ENCODE measurements around the gene NPLOC4. TPM values are rescaled to one million over a fixed set of nuclear protein-coding genes. Genes with fewer than 3 reads are reported as not detected.
"Not testable (repeated sequence)": the region's sequence is repeated elsewhere in the genome, so short reads cannot be mapped to it uniquely, and the experiment has no call there.

NPLOC4 gene
- polyA plus RNA-seq, 4 donors: 33.0 to 45.0 (median 34.1) TPM

- no peak for FAIRE-seq
Measured at GRCh38 chr17:81534157-81535006, 102.5 kb downstream of the NPLOC4 start.

GRCh38 chr17:81533339-81534141 lies 103.4 kb downstream of the NPLOC4 start:
- H3K4me3 ChIP-seq (ENCODE audit: low read depth in 1 of 3, low read length in 3 of 3): no peak overlapping the region
- FAIRE-seq (no peak), DNase-seq (peak; percentile 51 to 57)
- no peaks in the 10 kb centered on the region for H3K9me3 ChIP-seq (ENCODE audit: control insufficient read depth in 2 of 2, insufficient read depth in 1 of 2, low read depth in 1 of 2, low read length in 1 of 2)
- WGBS, 3 donors: 40 to 57% (median 49%) methylated on average over 21 of the region's 21 CpGs
- H3K27me3 ChIP-seq (ENCODE audit: control insufficient read depth in 3 of 3, insufficient read depth in 3 of 3, low read length in 3 of 3): peaks cover 0 to 31% (median 2%) of the 10 kb centered on the region in 3 donors
- H3K4me1 ChIP-seq (ENCODE audit: control insufficient read depth in 3 of 3, insufficient read depth in 2 of 3, low read depth in 1 of 3, low read length in 2 of 3): peaks cover 0 to 23% (median 3%) of the 10 kb centered on the region in 3 donors
- H3K36me3 ChIP-seq (ENCODE audit: control insufficient read depth in 3 of 3, insufficient read depth in 2 of 3, low read depth in 1 of 3, low read length in 3 of 3): peaks cover 0 to 7% (median 0%) of the 10 kb centered on the region in 3 donors
- no peak overlapping the region for H3K27ac ChIP-seq (ENCODE audit: low read depth in 1 of 3, low read length in 2 of 3)

More at GRCh38 chr17:81534157-81535006, 102.5 kb downstream of the NPLOC4 start:
- H3K4me1 ChIP-seq (ENCODE audit: control insufficient read depth in 3 of 3, insufficient read depth in 2 of 3, low read depth in 1 of 3, low read length in 2 of 3): peaks cover 0 to 23% (median 3%) of the 10 kb centered on the region in 3 donors
- WGBS, 3 donors: 41 to 67% (median 55%) methylated on average over 5 to 6 of the region's 6 CpGs
- peaks cover 0 to 22% (median 2%) of the 10 kb centered on the region in 3 donors for H3K27me3 ChIP-seq (ENCODE audit: control insufficient read depth in 3 of 3, insufficient read depth in 3 of 3, low read length in 3 of 3)
- H3K27ac ChIP-seq (ENCODE audit: low read depth in 1 of 3, low read length in 2 of 3): no peak overlapping the region
- H3K4me3 ChIP-seq (ENCODE audit: low read depth in 1 of 3, low read length in 3 of 3): no peak overlapping the region
- DNase-seq: no peak
- no peaks in the 10 kb centered on the region for H3K9me3 ChIP-seq (ENCODE audit: control insufficient read depth in 2 of 2, insufficient read depth in 1 of 2, low read depth in 1 of 2, low read length in 1 of 2)
- peaks cover 0 to 16% (median under 1%) of the 10 kb centered on the region in 3 donors for H3K36me3 ChIP-seq (ENCODE audit: control insufficient read depth in 3 of 3, insufficient read depth in 2 of 3, low read depth in 1 of 3, low read length in 3 of 3)

GRCh38 chr17:81532490-81533287 lies 104.2 kb downstream of the NPLOC4 start:
- Histone ChIP-seq H3K27me3 (ENCODE audit: control insufficient read depth in 3 of 3, insufficient read depth in 3 of 3, low read length in 3 of 3) (peaks cover 0 to 38% (median 2%) of the 10 kb centered on the region in 3 donors), H3K4me3 (ENCODE audit: low read depth in 1 of 3, low read length in 3 of 3) (no peak overlapping the region), H3K4me1 (ENCODE audit: control insufficient read depth in 3 of 3, insufficient read depth in 2 of 3, low read depth in 1 of 3, low read length in 2 of 3) (peaks cover 0 to 20% (median 3%) of the 10 kb centered on the region in 3 donors), H3K36me3 (ENCODE audit: control insufficient read depth in 3 of 3, insufficient read depth in 2 of 3, low read depth in 1 of 3, low read length in 3 of 3) (no peaks in the 10 kb centered on the region), H3K9me3 (ENCODE audit: control insufficient read depth in 2 of 2, insufficient read depth in 1 of 2, low read depth in 1 of 2, low read length in 1 of 2) (no peaks in the 10 kb centered on the region), H3K27ac (ENCODE audit: low read depth in 1 of 3, low read length in 2 of 3) (no peak overlapping the region)
- DNase-seq (no peak), FAIRE-seq (no peak)
- 91 to 95% (median 92%) methylated on average over 10 to 11 of the region's 11 CpGs for WGBS, 3 donors

GRCh38 chr17:81531998-81532404 lies 104.9 kb downstream of the NPLOC4 start:
- peaks cover 0 to 13% (median 0%) of the 10 kb centered on the region in 3 donors for H3K4me1 ChIP-seq (ENCODE audit: control insufficient read depth in 3 of 3, insufficient read depth in 2 of 3, low read depth in 1 of 3, low read length in 2 of 3)
- H3K4me3 ChIP-seq (ENCODE audit: low read depth in 1 of 3, low read length in 3 of 3): not testable (repeated sequence)
- WGBS, 3 donors: 95 to 100% (median 95%) methylated on average over 3 of the region's 3 CpGs

GRCh38 chr17:81531013-81531412 lies 105.9 kb downstream of the NPLOC4 start:
- 80 to 91% (median 82%) methylated on average over 6 of the region's 6 CpGs for WGBS, 3 donors
- not testable (repeated sequence) for H3K4me3 ChIP-seq (ENCODE audit: low read depth in 1 of 3, low read length in 3 of 3); FAIRE-seq

More at GRCh38 chr17:81531998-81532404, 104.9 kb downstream of the NPLOC4 start:
- not testable (repeated sequence) for H3K36me3 ChIP-seq (ENCODE audit: control insufficient read depth in 3 of 3, insufficient read depth in 2 of 3, low read depth in 1 of 3, low read length in 3 of 3); DNase-seq; H3K9me3 ChIP-seq (ENCODE audit: control insufficient read depth in 2 of 2, insufficient read depth in 1 of 2, low read depth in 1 of 2, low read length in 1 of 2); H3K27ac ChIP-seq (ENCODE audit: low read depth in 1 of 3, low read length in 2 of 3); FAIRE-seq
- peaks cover 0 to 38% (median 2%) of the 10 kb centered on the region in 3 donors for H3K27me3 ChIP-seq (ENCODE audit: control insufficient read depth in 3 of 3, insufficient read depth in 3 of 3, low read length in 3 of 3)

GRCh38 chr17:81529437-81529803 lies 107.5 kb downstream of the NPLOC4 start:
- WGBS, 3 donors: 74 to 85% (median 79%) methylated on average over 5 to 6 of the region's 6 CpGs
- DNase-seq: no peak
- Histone ChIP-seq H3K27ac (ENCODE audit: low read depth in 1 of 3, low read length in 2 of 3) (no peak overlapping the region), H3K4me1 (ENCODE audit: control insufficient read depth in 3 of 3, insufficient read depth in 2 of 3, low read depth in 1 of 3, low read length in 2 of 3) (peaks cover 0 to 7% (median 0%) of the 10 kb centered on the region in 3 donors), H3K36me3 (ENCODE audit: control insufficient read depth in 3 of 3, insufficient read depth in 2 of 3, low read depth in 1 of 3, low read length in 3 of 3) (no peaks in the 10 kb centered on the region), H3K9me3 (ENCODE audit: control insufficient read depth in 2 of 2, insufficient read depth in 1 of 2, low read depth in 1 of 2, low read length in 1 of 2) (no peaks in the 10 kb centered on the region), H3K27me3 (ENCODE audit: control insufficient read depth in 3 of 3, insufficient read depth in 3 of 3, low read length in 3 of 3) (peaks cover 0 to 31% (median 2%) of the 10 kb centered on the region in 3 donors), H3K4me3 (ENCODE audit: low read depth in 1 of 3, low read length in 3 of 3) (no peak overlapping the region)
- no peak for FAIRE-seq

More at GRCh38 chr17:81531013-81531412, 105.9 kb downstream of the NPLOC4 start:
- not testable (repeated sequence) for H3K4me1 ChIP-seq (ENCODE audit: control insufficient read depth in 3 of 3, insufficient read depth in 2 of 3, low read depth in 1 of 3, low read length in 2 of 3); H3K36me3 ChIP-seq (ENCODE audit: control insufficient read depth in 3 of 3, insufficient read depth in 2 of 3, low read depth in 1 of 3, low read length in 3 of 3); DNase-seq; H3K27ac ChIP-seq (ENCODE audit: low read depth in 1 of 3, low read length in 2 of 3); H3K9me3 ChIP-seq (ENCODE audit: control insufficient read depth in 2 of 2, insufficient read depth in 1 of 2, low read depth in 1 of 2, low read length in 1 of 2)
- peaks cover 0 to 36% (median 2%) of the 10 kb centered on the region in 3 donors for H3K27me3 ChIP-seq (ENCODE audit: control insufficient read depth in 3 of 3, insufficient read depth in 3 of 3, low read length in 3 of 3)

- FAIRE-seq (no peak), DNase-seq (no peak)
- H3K4me3 ChIP-seq (ENCODE audit: low read depth in 1 of 3, low read length in 3 of 3): no peak overlapping the region
- H3K27me3 ChIP-seq (ENCODE audit: control insufficient read depth in 3 of 3, insufficient read depth in 3 of 3, low read length in 3 of 3): peaks cover 0 to 31% (median 2%) of the 10 kb centered on the region in 3 donors
- 35 to 85% (median 48%) methylated on average over 49 to 62 of the region's 62 CpGs for WGBS, 3 donors
- H3K27ac ChIP-seq (ENCODE audit: low read depth in 1 of 3, low read length in 2 of 3): no peak overlapping the region
- peaks cover 0 to 8% (median 0%) of the 10 kb centered on the region in 3 donors for H3K4me1 ChIP-seq (ENCODE audit: control insufficient read depth in 3 of 3, insufficient read depth in 2 of 3, low read depth in 1 of 3, low read length in 2 of 3)
- H3K36me3 ChIP-seq (ENCODE audit: control insufficient read depth in 3 of 3, insufficient read depth in 2 of 3, low read depth in 1 of 3, low read length in 3 of 3): no peaks in the 10 kb centered on the region
- H3K9me3 ChIP-seq (ENCODE audit: control insufficient read depth in 2 of 2, insufficient read depth in 1 of 2, low read depth in 1 of 2, low read length in 1 of 2): no peaks in the 10 kb centered on the region
Measured at GRCh38 chr17:81528651-81529436, 108.1 kb downstream of the NPLOC4 start.
